Activated CD4-positive, alpha-beta T cell treated with anti-CD3 and anti-CD28 coated beads, Interleukin-2, amount 50 U/mL, for 4 hours (primary cell): ENCODE data around the gene CDHR5.

Experiments
- DNase-seq, 2 experiments: peaks; one replicate each; pipeline ENCODE4 v3.0.0-alpha.2; 2020

Gene CDHR5

GRCh38 chr11:608791-609251 is 15.9 kb downstream of the CDHR5 start:
- DNase-seq, result no peak

GRCh38 chr11:607971-608659 is 16.6 kb downstream of the CDHR5 start:
- no peak for DNase-seq

- DNase-seq, result no peak
These were observed 17.6 kb downstream of the CDHR5 start for GRCh38 chr11:607020-607780.

- DNase-seq, result no peak
These were observed 18.5 kb downstream of the CDHR5 start for GRCh38 chr11:606245-606644.

- DNase-seq, result no peak
These were observed 19.2 kb downstream of the CDHR5 start for GRCh38 chr11:605286-606129.

GRCh38 chr11:603154-603553 is 21.6 kb downstream of the CDHR5 start:
- no peak for DNase-seq

GRCh38 chr11:601573-602245 is 23.0 kb downstream of the CDHR5 start:
- no peak for DNase-seq

- no peak for DNase-seq
These were observed 26.6 kb downstream of the CDHR5 start for GRCh38 chr11:598005-598680.

- DNase-seq, result no peak
These were observed 27.5 kb downstream of the CDHR5 start for GRCh38 chr11:597166-597725.

- DNase-seq, result no peak
These were observed 28.4 kb downstream of the CDHR5 start for GRCh38 chr11:596374-596773.

- no peak for DNase-seq
These were observed 29.4 kb downstream of the CDHR5 start for GRCh38 chr11:595400-595799.

GRCh38 chr11:593347-593746 is 31.4 kb downstream of the CDHR5 start:
- DNase-seq, result no peak

- no peak for DNase-seq
These were observed 31.8 kb downstream of the CDHR5 start for GRCh38 chr11:592918-593317.

GRCh38 chr11:592501-592900 is 32.3 kb downstream of the CDHR5 start:
- DNase-seq, result no peak

- no peak for DNase-seq
These were observed 33.8 kb downstream of the CDHR5 start for GRCh38 chr11:590997-591396.

GRCh38 chr11:589798-590197 is 35.0 kb downstream of the CDHR5 start:
- DNase-seq, result no peak

GRCh38 chr11:587978-588380 is 36.8 kb downstream of the CDHR5 start:
- peak; percentile 68 to 75 for DNase-seq

- no peak for DNase-seq
These were observed 37.2 kb downstream of the CDHR5 start for GRCh38 chr11:587546-587945.

GRCh38 chr11:586376-587316 is 38.1 kb downstream of the CDHR5 start:
- DNase-seq, result no peak

GRCh38 chr11:584287-584686 is 40.5 kb downstream of the CDHR5 start:
- DNase-seq, result no peak

- no peak for DNase-seq
These were observed 43.0 kb downstream of the CDHR5 start for GRCh38 chr11:581752-582151.
